Naive B cell (primary cell): ENCODE data around the gene EFCC1. TPM values are rescaled to one million over a fixed set of nuclear protein-coding genes. Genes with fewer than 3 reads are reported as not detected.

Experiments
- ATAC-seq, 2 donors: fragments of 150-1000 bp; cut with Tn5 transposase; 2 replicates each; pipeline ENCODE4 v1.10.0; 2021; ENCODE audit warnings: low read depth in 2 of 2, mild to moderate bottlenecking in 2 of 2, moderate library complexity in 2 of 2
- DNase-seq: peaks from one replicate; pipeline ENCODE4 v3.0.0; 2022
- H3K27ac Mint-ChIP-seq, 6 donors: one replicate each; pipeline ENCODE4 v1.8.0; 2020 to 2022; ENCODE audit warnings: mild to moderate bottlenecking in 6 of 6, mixed read lengths in 6 of 6, moderate library complexity in 5 of 6, inconsistent platforms in 2 of 6
- H3K27me3 Mint-ChIP-seq, 3 donors: one replicate each; pipeline ENCODE4 v1.8.0; 2021 to 2022; ENCODE audit warnings: mixed read lengths in 3 of 3, mild to moderate bottlenecking in 1 of 3
- H3K36me3 Mint-ChIP-seq, 2 donors: one replicate each; pipeline ENCODE4 v1.8.0; 2020 to 2022; ENCODE audit warnings: mixed read lengths in 2 of 2, inconsistent platforms in 1 of 2, mild to moderate bottlenecking in 1 of 2
- H3K4me1 Mint-ChIP-seq, 3 donors: one replicate each; pipeline ENCODE4 v1.8.0; 2020 to 2022; ENCODE audit warnings: mixed read lengths in 3 of 3, inconsistent platforms in 1 of 3, mild to moderate bottlenecking in 1 of 3, moderate library complexity in 1 of 3
- H3K4me3 Mint-ChIP-seq, 8 donors: one replicate each; pipeline ENCODE4 v1.8.0; 2020 to 2022; ENCODE audit warnings: mild to moderate bottlenecking in 8 of 8, mixed read lengths in 8 of 8, moderate library complexity in 8 of 8, inconsistent platforms in 2 of 8
- H3K9me3 Mint-ChIP-seq, 7 donors: one replicate each; pipeline ENCODE4 v1.8.0; 2020 to 2022; ENCODE audit warnings: mixed read lengths in 7 of 7, mild to moderate bottlenecking in 5 of 7, inconsistent platforms in 2 of 7, moderate library complexity in 1 of 7
- polyA plus RNA-seq, 6 donors: library from polyadenylated mRNA; unstranded; fragments of 300-500 nt; fragmentation: Illumina TruSeq; gene quantifications; one replicate each; pipeline ENCODE4 v1.2.3, GENCODE V29; 2021; ENCODE audit warnings: low read depth in 6 of 6

The EFCC1 gene
- polyA plus RNA-seq, 6 donors from 2014 or later = not detected

DNA sequence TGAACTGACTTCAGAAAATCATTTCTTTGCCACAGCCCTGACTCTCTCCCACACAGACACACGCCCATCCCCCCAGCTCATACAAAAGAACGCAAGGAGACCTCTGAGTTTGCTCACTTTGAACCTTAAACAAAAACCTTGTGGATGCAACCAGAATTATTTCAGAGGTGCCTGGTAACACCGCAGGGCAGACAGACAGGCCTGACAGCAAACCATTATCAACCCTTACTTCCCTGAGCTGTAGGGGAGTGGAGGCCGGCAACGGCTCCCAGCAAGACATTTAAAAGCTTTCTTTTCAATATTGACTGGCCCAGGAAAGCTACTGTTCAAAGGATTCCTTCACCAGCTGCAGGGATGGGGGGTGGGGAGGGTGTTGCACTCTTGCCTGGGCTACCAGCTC lies 2.0 kb upstream of the EFCC1 start:
- DNase-seq (no peak), ATAC-seq (no peak)
- H3K27me3 Mint-ChIP-seq = peaks cover 48 to 58% (median 48%) of the 10 kb centered on the region in 3 donors
- peaks cover 34 to 40% (median 37%) of the 10 kb centered on the region in 3 donors for H3K4me1 Mint-ChIP-seq
- H3K27ac Mint-ChIP-seq = no peak overlapping the region
- no peak overlapping the region for H3K4me3 Mint-ChIP-seq
- H3K36me3 Mint-ChIP-seq = no peaks in the 10 kb centered on the region
- H3K9me3 Mint-ChIP-seq = no peaks in the 10 kb centered on the region

DNA sequence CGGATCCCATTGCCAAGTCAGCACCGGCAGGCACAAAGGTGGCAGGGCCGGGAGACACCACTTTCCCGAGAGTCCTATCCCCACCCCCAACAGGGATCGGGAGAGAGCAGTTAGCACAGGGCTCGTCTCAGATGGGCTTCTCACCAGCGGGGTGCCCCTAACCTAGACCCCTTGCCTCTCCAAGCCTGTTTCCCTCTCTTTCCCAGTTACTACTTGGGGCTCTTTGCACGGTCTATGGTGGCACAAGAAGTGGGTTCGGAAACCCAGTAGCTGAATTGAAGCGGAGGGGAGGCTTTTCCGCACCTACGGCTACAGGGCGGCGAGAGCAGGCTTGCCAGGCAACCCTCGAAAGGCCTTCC lies 383 bp upstream of the EFCC1 start:
- no peaks in the 10 kb centered on the region for H3K36me3 Mint-ChIP-seq
- H3K9me3 Mint-ChIP-seq = no peaks in the 10 kb centered on the region
- ATAC-seq (no peak), DNase-seq (no peak)
- peak overlapping the region in 7 of 8 donors; percentile 1 to 80 (median 66) for H3K4me3 Mint-ChIP-seq
- peaks cover 62 to 69% (median 64%) of the 10 kb centered on the region in 3 donors for H3K27me3 Mint-ChIP-seq
- peak overlapping the region in 2 of 6 donors; percentile 26 to 34 for H3K27ac Mint-ChIP-seq
- peaks cover 34 to 38% (median 37%) of the 10 kb centered on the region in 3 donors for H3K4me1 Mint-ChIP-seq

DNA sequence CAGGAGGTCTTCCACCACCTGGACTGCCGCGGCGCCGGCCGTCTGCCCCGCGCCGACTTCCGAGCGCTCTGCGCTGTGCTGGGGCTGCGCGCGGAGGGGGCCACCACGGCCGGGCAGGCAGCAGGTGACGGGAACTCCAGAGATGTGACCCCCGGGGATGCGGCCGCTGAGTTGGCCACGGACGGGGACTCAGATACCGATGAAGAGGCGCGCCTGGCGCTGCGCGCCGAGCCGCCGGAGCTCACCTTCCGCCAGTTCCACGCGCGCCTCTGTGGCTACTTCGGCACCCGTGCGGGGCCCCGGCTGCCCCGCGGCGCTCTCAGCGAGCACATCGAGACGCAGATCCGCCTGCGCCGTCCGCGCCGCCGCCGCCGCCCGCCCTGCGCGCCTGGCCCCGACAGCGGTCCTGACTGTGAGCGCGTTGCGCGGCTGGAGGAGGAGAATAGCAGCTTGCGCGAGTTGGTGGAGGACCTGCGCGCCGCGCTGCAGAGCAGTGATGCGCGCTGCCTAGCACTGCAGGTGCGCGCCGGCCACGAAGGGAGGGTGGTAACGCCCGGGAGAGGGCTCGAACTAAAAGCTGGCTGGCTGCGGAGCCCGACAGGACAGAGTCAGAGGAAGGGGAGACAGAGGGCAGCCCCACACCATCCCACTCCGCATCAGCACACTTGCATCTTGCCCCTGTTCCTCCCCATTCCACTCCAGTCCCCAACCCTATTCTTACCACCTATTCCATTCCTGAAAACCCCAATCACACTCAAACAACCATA lies 885 bp downstream of the EFCC1 start:
- Mint-ChIP-seq H3K27ac (peak overlapping the region in 4 of 6 donors; percentile 29 to 69 (median 51)), H3K36me3 (no peaks in the 10 kb centered on the region), H3K4me3 (peak overlapping the region; percentile 10 to 85 (median 70)), H3K4me1 (peaks cover 26 to 33% (median 27%) of the 10 kb centered on the region in 3 donors), H3K27me3 (peaks cover 63 to 74% (median 64%) of the 10 kb centered on the region in 3 donors), H3K9me3 (no peaks in the 10 kb centered on the region)
- ATAC-seq (peak; percentile 62 to 65), DNase-seq (no peak)

DNA sequence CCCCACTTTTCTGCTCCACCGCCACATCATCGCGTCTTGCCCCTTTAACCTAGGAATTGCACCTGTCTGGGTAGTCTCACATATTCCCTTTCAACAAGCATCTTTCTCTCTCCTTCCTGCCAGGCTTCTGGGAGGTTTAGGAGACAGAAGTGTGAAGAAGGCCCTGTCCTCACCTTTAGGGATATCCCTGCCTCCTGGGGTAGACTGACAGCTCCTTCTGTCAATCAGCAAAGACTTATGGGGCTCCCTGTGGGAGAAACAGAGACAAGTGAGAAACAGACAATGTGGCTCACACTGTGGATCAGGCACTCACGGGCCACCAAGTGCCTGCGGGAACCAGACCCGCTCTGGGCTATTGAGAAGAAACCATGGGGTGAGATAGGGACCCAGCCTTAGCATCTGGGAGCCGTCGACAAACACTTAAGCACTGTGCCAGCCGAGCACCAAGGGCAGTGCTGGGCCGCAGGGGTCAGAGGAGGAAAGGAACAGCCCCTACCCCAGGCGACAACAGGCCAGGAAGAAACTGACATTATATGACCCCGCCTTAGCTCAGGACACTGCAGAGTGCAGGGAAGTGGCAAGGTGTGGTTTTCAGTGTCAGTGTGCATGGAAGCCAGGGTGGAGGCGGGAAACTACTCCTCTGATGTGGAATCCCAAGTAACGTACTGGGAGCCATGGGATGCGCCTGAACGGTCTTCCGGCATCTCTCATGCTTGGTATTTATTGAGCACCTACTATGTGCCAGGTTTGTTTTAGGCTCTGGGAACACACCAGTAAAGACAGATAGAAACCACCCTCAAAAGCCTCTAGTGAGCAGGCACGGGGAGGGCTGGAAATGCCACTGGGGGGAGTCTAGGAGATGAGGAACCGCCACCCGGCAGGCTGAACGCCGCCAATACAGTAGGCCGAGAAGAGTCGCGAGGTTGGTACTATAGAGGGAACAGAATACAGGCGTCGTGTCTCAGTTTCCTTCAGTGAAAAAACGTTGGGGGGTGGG lies 1.8 kb downstream of the EFCC1 start:
- peaks cover 57 to 72% (median 64%) of the 10 kb centered on the region in 3 donors for H3K27me3 Mint-ChIP-seq
- H3K4me1 Mint-ChIP-seq = peaks cover 26 to 33% (median 27%) of the 10 kb centered on the region in 3 donors
- no peaks in the 10 kb centered on the region for H3K36me3 Mint-ChIP-seq
- H3K4me3 Mint-ChIP-seq = peak overlapping the region; percentile 51 to 85 (median 72)
- peak overlapping the region in 4 of 6 donors; percentile 39 to 69 (median 52) for H3K27ac Mint-ChIP-seq
- no peak for DNase-seq
- ATAC-seq = peak in 1 of 2 donors; percentile 17
- H3K9me3 Mint-ChIP-seq = no peaks in the 10 kb centered on the region

DNA sequence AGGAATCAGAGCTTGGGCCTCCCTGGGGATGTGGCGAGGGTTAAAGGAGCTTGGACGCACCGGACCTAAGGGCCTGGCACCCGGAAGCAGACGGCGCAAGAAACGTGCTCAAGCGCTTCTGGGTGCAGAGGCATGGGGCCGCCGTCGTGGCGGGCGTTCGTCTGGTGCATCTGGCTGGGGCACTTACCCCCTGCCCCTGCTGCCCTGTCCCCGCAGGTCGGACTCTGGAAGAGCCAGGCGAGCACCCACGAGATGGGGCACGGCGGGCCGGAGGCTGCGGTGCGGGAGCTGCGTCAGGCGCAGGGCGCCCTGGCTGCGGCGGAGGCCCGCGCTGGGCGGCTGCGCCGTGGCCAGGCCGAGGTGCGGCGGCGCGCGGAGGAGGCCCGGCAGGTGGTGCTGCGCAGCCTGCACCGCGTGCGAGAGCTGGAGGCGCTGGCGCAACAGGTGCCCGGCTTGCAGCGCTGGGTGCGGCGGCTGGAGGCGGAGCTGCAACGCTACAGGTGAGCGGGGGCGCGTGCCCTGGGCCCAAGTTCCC lies 2.5 kb downstream of the EFCC1 start:
- Mint-ChIP-seq H3K4me1 (peaks cover 26 to 33% (median 27%) of the 10 kb centered on the region in 3 donors), H3K4me3 (peak overlapping the region; percentile 44 to 80 (median 64)), H3K27ac (no peak overlapping the region), H3K9me3 (no peaks in the 10 kb centered on the region), H3K36me3 (no peaks in the 10 kb centered on the region), H3K27me3 (peaks cover 55 to 66% (median 61%) of the 10 kb centered on the region in 3 donors)
- ATAC-seq = peak; percentile 80 to 82
- DNase-seq = no peak

DNA sequence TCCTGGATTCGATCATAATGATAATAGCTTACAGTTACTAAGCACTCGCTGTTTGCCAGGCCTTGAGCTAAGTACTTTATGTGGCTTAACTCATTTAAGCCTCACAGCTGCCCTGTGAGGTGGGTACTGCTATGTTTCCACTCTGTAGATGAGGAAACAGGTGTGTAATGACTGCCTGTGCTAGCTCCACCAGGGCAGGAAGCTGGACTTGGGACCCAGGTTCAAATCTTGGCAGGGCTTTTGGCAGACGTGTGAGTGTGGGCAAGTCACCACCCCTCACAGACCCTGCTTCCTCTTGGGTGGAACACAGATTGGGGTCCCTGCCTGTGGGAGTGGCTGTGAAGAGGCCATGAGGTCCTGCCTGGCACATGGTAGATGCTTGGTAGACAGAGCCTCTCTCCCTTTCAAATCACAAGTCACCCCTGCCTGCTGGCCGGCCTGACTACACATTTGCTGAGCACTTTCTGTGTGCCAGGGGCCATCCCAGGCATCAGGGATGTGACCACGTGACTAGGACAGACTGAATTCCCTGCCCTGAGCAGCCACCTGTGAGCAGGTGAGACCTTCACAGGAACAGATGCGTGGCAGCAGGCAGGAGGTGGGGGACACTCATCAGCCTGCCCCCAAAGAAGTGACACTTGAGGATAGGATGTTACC lies 3.7 kb downstream of the EFCC1 start:
- Mint-ChIP-seq H3K4me3 (peak overlapping the region in 1 of 8 donors; percentile 53), H3K4me1 (peaks cover 26 to 33% (median 27%) of the 10 kb centered on the region in 3 donors), H3K27ac (peak overlapping the region in 1 of 6 donors; percentile 60), H3K9me3 (no peaks in the 10 kb centered on the region), H3K27me3 (peaks cover 52 to 61% (median 60%) of the 10 kb centered on the region in 3 donors), H3K36me3 (no peaks in the 10 kb centered on the region)
- ATAC-seq (no peak), DNase-seq (no peak)

DNA sequence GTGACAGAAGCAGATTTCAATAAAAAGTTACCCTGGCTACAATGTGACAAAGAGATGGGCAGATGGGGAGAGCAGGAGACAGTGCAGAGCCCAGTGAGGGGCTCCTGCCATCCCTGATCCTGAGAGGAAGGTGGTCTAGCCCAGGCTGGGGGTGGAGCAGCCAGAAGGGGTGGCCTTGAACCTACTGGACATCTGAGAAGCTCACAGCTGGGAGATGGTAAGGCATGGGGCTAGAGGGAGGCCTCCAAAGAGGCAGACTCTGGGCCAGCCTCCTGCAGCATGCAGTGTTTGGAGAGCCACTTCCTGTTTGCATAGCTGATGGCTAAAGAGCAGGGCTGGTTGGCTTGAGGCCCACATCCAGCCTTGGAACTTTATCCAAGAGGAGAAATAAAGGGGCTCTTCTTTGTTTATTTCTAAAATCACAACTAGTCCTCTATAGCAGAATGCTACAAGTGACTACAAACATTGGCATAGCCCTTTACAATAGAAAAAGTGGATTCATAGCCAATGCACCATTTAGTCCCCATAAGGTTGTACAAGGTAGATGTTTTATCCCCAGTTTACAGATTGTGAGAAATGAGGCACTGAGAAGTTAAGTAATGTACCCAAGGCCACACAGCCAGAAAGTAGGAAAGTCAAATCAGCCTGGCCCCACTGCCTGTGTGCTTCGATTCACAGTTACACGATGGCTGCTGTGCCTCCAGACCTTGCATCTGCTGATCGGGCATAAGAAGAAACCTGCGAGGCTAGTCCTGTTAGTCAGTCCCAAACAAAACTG lies 4.6 kb downstream of the EFCC1 start:
- Mint-ChIP-seq H3K27me3 (peaks cover 43 to 57% (median 50%) of the 10 kb centered on the region in 3 donors), H3K4me1 (peaks cover 24 to 33% (median 26%) of the 10 kb centered on the region in 3 donors), H3K9me3 (no peaks in the 10 kb centered on the region), H3K4me3 (peak overlapping the region in 1 of 8 donors; percentile 47), H3K27ac (peak overlapping the region in 2 of 6 donors; percentile 32 to 72), H3K36me3 (no peaks in the 10 kb centered on the region)
- no peak for DNase-seq
- no peak for ATAC-seq

DNA sequence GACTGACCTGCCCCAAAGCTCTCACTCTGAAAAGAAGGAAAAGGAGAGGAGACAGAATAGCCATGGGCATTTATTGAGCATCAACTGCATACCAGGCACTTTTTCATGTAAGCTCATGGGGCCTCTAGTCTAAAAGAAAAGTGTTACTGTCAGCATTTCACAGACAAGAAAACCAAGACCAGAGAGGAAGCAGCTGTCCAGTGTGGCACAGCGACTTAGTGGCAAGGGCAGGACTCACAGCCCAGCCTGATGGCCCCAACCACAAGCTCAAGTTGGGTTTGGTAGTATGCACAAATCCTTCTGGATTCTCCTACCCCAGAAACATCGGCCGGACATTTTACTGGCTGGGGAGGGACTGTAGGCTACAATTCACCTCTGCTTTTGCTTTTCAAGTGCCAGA lies 5.8 kb downstream of the EFCC1 start:
- no peak overlapping the region for H3K27ac Mint-ChIP-seq
- ATAC-seq = no peak
- peak overlapping the region in 1 of 8 donors; percentile 42 for H3K4me3 Mint-ChIP-seq
- no peaks in the 10 kb centered on the region for H3K36me3 Mint-ChIP-seq
- DNase-seq = no peak
- peaks cover 22 to 29% (median 26%) of the 10 kb centered on the region in 3 donors for H3K4me1 Mint-ChIP-seq
- H3K27me3 Mint-ChIP-seq = peaks cover 38 to 53% (median 48%) of the 10 kb centered on the region in 3 donors
- no peaks in the 10 kb centered on the region for H3K9me3 Mint-ChIP-seq

DNA sequence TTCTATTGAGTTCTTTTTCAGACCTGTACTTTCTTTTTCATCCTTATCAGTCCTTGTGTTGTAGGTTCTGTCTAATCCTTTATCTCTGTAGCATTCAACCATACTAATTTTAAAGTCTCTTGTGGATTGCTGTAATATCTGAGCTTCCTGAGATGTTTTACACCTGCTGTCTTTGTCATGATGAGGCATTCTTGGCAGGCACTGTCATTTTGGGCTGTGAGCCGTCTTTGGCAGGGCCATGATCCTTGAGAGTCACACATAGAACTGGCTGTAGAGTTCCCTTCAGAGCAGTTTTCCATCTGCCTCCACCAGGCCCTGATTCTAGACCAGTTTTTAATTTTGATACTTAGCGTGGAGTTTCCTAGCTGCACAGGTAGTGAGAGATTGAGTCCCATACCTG lies 6.7 kb downstream of the EFCC1 start:
- H3K4me3 Mint-ChIP-seq = no peak overlapping the region
- H3K27ac Mint-ChIP-seq = no peak overlapping the region
- no peaks in the 10 kb centered on the region for H3K36me3 Mint-ChIP-seq
- peaks cover 14 to 21% (median 16%) of the 10 kb centered on the region in 3 donors for H3K4me1 Mint-ChIP-seq
- DNase-seq (no peak), ATAC-seq (no peak)
- H3K27me3 Mint-ChIP-seq = peaks cover 29 to 44% (median 40%) of the 10 kb centered on the region in 3 donors
- H3K9me3 Mint-ChIP-seq = no peaks in the 10 kb centered on the region

DNA sequence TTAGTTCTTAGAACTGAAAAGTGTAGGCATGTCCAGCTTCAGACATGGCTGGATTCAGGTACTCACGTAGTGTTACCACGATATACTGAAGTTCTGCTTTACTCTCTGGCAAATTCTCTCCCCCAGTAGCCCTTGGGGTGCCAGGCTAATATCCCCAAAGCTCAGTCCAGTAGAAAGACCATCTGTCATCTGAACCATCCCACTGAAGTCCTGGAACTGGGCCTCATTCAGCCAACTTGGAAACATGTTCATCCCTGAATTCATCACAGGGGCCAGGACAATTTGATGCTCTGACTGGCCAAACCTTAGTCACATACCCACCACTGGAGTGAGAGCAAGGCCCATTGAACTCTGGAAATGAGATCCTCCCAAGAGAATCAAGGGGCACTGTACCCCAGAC lies 8.2 kb downstream of the EFCC1 start:
- peaks cover 7 to 9% (median 9%) of the 10 kb centered on the region in 3 donors for H3K4me1 Mint-ChIP-seq
- H3K9me3 Mint-ChIP-seq = no peaks in the 10 kb centered on the region
- H3K27me3 Mint-ChIP-seq = peaks cover 15 to 31% (median 28%) of the 10 kb centered on the region in 3 donors
- ATAC-seq (no peak), DNase-seq (no peak)
- no peaks in the 10 kb centered on the region for H3K36me3 Mint-ChIP-seq
- H3K4me3 Mint-ChIP-seq = no peak overlapping the region
- no peak overlapping the region for H3K27ac Mint-ChIP-seq

DNA sequence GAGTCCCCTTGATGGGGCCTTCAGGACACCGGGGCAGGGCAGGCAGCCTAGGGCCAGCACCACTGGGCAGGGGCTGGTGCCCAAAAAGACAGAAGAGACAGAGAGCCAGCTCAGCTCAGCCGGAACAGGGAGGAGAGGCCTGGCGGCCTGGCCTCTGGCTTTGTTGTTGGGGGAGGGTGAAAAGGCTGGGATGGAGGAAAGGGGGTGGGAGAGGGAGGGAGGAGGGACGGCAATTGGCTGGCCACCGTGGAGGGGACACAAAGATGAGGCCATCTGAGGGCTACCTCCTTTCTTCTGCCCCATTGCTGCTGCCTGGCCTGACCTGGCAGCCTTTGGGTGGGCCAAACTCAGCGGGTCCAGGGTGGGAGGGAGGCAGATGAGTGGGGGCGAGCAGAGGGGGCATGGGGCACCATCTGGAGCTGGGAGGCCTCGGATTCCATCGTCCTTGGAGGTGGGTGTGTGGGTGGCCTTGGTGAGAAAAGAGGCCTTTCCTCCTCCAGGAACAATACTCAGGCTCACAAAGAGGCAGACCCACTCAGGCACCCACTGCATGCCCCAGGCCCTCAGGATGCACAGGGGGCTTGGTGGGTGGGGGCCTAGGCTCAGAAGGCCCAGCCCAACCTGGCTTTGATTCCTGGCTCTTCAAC lies 9.3 kb downstream of the EFCC1 start:
- peaks cover 7 to 13% (median 11%) of the 10 kb centered on the region in 3 donors for H3K4me1 Mint-ChIP-seq
- H3K36me3 Mint-ChIP-seq = no peaks in the 10 kb centered on the region
- H3K4me3 Mint-ChIP-seq = no peak overlapping the region
- peak overlapping the region in 1 of 6 donors; percentile 8 for H3K27ac Mint-ChIP-seq
- DNase-seq = no peak
- peaks cover 3 to 20% (median 19%) of the 10 kb centered on the region in 3 donors for H3K27me3 Mint-ChIP-seq
- H3K9me3 Mint-ChIP-seq = no peaks in the 10 kb centered on the region
- ATAC-seq = no peak

DNA sequence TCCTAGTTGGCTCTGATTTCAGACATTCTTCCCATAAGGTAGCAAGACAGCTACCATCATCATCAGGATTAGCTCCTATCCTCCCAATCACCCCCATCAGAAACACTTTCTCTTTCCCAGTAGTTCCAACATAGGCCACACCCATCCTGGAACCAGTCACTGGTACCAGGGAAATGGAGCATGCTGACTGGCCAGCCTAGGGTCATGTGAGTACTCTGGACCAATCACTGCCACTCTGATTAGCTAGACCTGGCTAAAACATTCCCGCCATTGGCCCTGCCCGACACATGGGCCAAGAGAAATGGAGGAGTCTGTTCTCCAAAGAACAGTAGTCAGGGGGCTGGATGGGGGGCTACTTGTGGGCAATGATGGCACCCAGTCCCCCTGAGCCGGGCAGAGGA lies 12.4 kb downstream of the EFCC1 start:
- Mint-ChIP-seq H3K4me3 (no peak overlapping the region), H3K27me3 (peaks cover 0 to 4% (median 0%) of the 10 kb centered on the region in 3 donors), H3K27ac (peak overlapping the region in 1 of 6 donors; percentile 17), H3K9me3 (peaks cover 0 to 2% (median 0%) of the 10 kb centered on the region in 7 donors), H3K4me1 (peaks cover 32 to 40% (median 36%) of the 10 kb centered on the region in 3 donors), H3K36me3 (no peaks in the 10 kb centered on the region)
- ATAC-seq = no peak
- DNase-seq = no peak
